ENCODE measurements around the gene USP6.
"Not testable (repeated sequence)": the region's sequence is repeated elsewhere in the genome, so short reads cannot be mapped to it uniquely, and the experiment has no call there.

USP6 gene

DNA sequence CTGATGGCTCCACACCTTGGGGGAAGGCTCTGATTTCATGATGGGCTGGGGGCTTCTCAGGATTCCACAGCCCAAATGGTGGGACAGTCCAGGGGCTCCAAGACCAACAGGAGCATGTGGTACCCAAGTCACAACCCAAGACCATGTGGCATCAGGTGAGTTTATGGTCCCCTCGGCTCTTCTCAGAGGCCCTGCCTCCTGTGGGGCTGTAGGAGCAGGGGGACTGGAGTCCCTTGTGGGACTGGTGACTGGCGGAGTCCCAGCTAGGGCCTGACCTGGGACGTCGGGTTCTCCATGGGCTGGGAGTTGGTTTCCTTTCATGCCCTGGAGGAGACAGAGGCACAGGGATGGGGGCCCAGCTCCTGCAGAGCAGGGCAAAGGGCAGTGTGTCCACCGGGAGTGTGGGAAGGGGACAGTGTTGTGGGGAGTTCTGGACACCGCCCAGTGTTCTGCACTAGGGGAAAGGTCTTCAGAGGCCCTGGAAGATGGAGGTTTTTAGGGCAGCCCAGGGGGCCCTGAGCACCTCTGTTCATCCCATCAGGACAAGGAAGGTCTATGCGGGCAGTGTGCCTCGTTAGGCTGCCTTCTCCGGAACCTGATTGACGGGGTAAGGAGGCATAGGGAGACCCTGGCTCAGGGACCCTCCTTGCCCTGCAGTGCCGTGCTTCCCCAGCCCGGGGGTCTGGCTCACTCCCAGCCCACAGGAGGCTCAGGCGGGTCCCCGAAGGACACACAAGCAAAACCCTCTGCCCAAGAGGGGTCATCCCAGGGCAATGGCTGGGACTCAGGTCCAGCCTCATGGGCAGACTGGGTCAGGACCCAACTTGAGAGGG, 21.0 kb downstream of the USP6 start:
- not testable (repeated sequence) for DNase-seq

DNA sequence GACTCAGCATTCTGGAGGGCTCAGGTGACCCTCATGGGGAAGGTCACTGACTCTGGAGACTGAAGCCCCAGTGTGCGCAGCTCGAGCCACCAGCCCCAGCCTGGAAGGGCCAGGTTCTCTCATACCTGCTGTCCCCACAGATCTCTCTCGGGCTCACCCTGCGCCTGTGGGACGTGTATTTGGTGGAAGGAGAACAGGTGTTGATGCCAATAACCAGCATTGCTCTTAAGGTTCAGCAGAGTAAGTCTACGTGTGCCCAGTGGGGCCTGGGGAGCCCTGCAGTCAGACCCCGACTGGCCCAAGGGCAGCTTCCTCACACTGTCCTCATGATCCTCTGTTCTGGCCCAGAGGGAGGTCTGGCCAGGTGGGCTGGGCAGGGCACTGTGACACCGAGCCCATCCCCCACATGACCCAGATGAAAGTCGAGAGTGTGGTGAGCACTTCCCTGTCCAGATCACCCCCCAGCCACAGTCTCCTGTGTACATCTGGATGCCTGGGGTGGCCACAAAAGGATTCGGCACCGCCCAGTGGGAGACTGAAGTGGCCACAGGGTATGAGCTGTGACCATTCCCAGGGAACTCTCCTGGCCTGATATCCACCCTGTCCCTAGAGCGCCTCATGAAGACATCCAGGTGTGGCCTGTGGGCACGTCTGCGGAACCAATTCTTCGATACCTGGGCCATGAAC, 21.8 kb downstream of the USP6 start:
- not testable (repeated sequence) for DNase-seq

DNA sequence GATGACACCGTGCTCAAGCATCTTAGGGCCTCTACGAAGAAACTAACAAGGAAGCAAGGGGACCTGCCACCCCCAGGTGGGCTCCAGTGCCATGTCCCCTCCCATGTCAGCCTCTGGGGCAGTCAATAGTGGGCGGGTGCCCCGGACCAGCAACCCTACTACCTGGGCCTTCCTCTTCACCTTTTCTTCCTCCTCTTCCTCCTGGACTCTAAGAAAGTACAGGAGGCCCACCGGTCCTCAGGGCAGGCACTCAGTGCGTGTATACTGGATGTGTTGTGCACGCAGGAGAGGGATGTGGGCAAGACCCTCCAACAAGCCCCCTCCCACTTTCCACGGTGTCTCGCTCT, 22.3 kb downstream of the USP6 start:
- not testable (repeated sequence) for DNase-seq

DNA sequence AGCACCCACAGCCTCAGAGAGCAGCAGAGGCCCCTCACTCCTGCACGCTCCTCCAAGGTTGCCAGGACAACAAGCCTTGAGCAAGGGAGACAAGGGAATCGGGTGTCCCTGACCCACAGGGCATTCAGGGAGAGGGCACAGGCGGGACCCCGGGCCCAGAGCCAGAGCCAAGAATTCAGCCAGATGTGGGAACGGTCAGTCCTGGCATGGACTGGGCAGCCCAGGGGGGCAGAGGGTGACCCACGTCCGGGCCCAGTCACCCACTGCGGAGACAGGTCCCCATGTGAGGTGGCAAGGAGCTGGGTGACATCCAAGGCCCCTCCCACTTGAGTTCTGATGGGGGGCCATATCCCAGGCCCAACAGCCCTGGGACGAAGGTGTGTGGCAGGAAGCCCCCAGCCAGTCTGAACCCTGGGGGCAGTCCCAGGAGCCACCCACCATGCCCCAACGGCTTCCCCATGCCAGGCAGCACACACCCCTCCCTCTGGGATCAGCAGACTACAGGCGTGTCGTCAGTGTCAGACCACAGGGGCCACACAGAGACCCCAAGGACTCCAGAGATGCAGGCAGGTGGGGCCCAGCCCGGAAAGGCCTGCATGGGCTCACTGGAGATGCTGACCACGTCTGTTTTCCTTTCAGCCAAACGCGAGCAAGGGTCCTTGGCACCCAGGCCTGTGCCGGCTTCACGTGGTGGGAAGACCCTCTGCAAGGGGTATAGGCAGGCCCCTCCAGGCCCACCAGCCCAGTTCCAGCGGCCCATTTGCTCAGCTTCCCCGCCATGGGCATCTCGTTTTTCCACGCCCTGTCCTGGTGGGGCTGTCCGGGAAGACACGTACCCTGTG, 23.0 kb downstream of the USP6 start:
- DNase-seq, result no peak

DNA sequence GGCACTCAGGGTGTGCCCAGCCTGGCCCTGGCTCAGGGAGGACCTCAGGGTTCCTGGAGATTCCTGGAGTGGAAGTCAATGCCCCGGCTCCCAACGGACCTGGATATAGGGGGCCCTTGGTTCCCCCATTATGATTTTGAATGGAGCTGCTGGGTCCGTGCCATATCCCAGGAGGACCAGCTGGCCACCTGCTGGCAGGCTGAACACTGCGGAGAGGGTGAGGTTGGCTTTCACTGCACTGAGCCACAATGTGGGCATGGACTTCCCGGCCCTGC, 23.6 kb downstream of the USP6 start:
- no peak for DNase-seq

DNA sequence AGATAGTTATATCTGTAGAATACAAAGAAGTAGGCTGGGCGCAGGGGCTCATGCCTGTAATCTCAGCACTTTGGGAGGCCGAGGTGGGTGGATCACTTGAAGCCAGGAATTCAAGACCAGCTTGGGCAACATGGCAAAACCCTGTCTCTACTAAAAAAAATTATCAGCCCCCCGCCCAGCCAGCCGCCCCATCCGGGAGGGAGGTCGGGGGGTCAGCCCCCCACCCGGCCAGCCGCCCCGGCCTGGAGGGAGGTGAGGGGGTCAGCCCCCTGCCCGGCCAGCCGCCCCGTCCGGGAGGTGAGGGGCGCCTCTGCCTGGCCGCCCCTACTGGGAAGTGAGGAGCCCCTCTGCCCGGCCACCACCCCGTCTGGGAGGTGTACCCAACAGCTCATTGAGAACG, 27.0 kb downstream of the USP6 start:
- DNase-seq, result not testable (repeated sequence)

DNA sequence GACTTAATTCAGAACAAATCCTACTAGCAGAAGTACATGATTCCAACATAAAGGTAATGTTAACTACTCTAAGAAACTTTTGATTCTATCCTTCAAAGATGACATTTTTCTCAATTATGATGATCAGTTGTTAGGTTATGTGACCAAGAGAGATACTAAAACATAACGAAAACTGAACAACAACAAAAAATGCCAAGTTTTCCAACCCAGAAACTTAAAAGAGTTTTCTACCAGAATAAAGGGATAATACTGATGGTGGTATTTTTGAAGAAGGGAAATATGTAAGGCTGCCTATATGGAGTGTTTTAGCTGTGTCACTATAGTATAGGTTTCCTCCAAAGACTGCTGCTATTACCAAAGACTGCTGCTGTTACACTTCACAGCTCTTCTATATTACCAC, 30.3 kb downstream of the USP6 start:
- DNase-seq, result not testable (repeated sequence)

DNA sequence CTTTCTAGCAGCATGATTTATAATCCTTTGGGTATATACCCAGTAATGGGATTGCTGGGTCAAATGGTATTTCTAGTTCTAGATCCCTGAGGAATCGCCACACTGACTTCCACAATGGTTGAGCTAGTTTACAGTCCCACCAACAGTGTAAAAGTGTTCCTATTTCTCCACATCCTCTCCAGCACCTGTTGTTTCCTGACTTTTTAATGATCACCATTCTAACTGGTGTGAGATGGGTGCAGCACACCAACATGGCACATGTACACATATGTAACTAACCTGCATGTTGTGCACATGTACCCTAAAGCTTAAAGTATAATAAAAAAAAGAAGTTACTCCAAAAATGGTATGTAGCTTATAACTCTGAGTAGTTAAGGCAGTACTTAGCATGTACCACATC, 44.9 kb downstream of the USP6 start:
- DNase-seq, result not testable (repeated sequence)

DNA sequence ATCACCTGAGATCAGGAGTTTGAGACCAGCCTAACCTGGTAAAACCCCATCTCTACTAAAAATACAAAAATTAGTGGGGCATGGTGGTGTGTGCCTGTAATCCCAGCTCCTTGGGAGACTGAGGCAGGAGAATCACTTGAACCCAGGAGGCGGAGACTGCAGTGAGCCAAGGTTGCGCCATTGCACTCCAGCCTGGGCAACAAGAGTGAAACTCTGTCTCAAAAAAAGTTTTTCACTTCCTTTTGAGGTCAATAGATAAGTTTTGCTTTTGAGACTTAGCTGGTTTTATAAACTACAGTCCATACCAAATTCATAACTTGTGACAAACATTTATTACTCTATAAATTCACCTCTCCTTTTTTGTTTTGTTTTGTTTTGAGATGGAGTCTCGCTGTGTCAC, 46.0 kb downstream of the USP6 start:
- peak; percentile 35 for DNase-seq

DNA sequence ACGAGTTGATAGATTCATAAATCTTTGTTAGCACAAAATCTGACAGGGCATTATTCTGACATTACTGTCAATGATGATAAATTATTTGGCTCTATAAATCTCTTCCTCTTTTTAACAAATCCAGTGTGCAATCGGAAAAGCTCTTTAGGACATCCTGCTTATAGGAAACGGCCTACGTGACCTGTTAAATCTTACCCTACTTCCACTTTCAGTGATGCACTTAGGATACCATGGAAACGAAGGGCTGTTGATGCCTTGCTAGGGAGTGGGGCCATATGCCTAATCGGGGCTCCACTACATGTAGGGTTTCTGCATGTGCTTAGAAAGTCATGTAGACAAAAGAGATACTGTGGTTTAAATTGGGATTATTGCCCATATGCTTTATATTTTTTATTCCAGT, 48.6 kb downstream of the USP6 start:
- DNase-seq, result peak; percentile 53

DNA sequence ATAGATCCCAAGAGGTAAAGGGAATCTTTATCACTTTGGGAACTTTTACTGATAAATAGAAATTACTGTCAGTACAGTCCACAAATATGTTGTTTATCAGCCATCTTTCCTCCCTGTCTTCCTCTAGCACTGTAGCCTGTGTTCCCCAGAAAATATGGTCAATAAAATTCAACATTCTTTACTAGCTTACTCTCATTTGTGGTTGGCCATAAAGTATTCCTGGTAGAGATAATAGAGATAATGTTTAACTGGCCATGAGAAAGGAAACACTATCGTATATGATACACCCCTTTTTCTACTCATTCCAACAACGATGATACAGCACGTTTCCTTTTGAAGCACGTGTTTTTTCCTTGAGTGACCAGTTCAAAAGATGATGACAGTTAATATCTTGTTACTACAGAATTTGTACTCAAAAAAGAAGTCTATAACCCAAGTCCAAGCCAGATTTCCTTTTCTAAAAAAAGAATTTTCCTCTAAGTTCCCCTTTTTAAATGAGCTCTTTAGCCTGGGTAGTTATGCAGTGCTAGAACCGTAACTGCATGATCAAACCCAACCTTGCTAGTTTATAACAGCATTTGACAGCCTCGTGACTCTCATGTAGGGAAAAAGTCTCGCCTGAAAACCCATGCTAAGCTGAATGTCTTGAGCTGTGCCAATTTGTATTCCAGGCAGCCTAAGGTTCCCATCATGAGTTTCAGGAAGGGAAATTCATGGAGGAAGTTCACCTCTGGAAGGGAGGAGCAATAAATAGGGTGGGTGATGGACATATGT, 50.1 kb downstream of the USP6 start:
- DNase-seq, result peak; percentile 58

DNA sequence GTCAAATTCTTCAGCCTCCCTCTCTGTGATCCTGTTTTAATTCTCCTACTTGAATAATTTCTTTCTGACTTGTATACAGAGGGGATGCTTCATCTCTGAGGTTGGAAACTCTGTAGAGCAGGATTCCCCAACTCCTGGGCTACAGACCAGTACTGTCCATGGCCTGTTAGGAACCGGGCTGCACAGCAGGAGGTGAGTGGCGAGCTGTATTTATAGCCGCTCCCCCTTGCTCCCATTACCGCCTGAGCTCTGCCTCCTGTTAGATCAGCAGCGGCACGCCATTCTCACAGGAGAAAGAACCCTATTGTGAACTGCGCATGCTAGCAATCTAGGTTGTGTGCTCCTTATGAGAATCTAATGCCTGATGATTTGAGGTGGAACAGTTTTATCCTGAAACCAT, 59.2 kb downstream of the USP6 start:
- DNase-seq, result not testable (repeated sequence)

DNA sequence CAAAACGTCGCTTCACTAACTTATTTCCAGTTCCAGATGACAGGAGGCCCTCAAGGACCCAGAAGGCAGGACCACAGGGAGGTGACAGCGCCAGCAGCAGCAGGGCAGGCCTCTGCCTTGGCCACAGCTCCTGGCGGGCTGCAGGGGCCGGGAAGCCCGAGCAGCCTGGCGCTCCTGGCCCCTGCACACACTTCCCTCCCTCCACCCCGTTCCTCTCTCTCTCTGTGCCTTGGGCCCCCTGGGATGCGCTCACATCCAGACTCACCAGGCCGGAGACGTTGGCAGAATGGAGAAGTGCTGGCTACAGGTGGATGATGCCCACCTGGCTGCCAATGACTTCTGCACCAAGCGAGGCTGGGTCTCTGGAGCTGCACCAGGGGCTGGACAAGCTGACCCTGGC, 63.2 kb downstream of the USP6 start:
- DNase-seq, result no peak

DNA sequence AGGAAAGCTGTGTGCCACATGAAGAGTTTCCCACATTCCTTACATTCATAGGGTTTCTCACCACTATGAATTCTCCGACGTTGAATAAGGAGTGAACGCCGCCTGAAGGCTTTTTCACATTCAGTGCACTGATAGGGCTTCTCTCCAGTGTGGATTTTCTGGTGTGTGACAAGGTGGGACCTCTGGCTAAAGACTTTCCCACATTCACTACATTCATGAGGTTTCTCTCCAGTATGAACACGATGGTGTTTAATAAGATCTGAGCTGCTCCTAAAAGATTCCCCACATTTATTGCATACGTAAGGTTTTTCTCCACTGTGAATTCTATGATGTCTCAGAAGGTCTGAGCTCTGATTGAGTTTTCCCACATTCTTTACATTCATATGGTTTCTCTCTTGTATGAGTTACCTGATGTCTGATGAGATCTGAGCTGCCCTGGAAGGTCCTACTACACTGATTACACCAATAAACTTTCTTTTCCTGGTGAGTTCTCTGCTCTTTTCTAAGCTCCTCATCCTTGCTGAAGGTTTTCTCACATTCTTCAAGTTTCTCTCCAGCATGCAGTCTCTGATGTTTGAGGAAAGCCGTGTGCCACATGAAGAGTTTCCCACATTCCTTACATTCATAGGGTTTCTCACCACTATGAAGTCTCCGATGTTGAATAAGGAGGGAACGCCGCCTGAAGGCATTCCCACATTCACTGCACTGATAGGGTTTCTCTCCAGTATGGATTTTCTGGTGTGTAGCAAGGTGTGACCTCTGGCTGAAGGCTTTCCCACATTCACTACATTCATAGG, 65.9 kb downstream of the USP6 start:
- no peak for DNase-seq

DNA sequence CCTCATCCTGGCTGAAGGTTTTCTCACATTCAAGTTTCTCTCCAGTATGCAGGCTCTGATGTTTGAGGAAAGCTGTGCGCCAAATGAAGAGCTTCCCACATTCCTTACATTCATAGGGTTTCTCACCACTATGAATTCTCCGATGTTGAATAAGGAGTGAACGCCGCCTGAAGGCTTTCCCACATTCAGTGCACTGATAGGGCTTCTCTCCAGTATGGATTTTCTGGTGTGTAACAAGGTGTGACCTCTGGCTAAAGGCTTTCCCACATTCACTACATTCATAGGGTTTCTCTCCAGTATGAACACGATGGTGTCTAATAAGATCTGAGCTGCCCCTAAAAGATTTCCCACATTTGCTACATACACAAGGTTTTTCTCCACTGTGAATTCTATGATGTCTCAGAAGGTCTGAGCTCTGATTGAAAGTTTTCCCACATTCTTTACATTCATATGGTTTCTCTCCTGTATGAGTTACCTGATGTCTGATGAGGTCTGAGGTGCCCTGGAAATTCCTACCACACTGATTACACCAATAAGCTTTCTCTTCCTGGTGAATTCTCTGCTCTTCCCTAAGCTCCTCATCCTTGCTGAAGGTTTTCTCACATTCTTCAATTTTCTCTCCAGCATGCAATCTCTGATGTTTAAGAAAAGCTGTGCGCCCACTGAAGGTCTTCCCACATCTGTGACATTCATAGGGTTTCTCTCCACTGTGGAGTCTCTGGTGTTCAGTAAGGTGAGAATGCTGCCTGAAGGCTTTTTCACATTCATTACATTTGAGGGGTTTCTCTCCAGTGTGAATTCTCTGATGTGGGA, 67.0 kb downstream of the USP6 start:
- DNase-seq, result no peak

DNA sequence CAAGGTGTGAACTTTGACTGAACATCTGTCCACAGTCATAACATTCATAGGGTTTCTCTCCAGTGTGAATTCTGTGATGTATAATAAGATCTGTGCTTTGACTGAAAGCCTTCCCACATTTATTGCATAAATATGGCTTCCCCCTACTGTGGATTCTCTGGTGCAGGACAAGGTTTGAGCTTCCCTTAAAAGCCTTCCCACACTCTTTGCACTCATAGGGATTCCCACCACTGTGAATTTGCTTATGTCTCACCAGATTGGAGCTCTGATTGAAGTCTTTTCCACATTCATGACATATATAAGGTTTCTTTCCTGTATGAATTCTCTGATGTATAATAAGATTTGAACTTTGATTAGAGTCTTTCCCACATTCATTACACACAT, 67.6 kb downstream of the USP6 start:
- no peak for DNase-seq

DNA sequence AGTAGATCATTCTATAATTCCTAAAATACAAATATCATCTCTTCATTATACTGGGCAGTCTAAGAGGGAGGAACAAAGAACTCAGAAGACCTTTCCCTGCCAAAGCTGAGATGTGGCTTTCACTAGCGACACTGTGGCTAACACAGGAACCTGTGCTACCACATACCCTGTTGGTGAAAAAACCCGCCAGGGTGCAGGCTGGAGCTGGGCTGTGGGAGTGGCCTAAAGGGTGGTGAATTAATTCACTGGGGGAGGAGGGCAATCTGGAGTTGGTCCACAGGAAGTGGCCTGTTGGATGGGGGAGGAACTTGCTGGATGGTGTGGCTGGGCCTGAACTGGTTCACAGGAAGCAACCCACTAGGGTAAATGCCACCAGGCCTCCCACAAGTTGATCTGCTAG, 68.5 kb downstream of the USP6 start:
- DNase-seq, result no peak

DNA sequence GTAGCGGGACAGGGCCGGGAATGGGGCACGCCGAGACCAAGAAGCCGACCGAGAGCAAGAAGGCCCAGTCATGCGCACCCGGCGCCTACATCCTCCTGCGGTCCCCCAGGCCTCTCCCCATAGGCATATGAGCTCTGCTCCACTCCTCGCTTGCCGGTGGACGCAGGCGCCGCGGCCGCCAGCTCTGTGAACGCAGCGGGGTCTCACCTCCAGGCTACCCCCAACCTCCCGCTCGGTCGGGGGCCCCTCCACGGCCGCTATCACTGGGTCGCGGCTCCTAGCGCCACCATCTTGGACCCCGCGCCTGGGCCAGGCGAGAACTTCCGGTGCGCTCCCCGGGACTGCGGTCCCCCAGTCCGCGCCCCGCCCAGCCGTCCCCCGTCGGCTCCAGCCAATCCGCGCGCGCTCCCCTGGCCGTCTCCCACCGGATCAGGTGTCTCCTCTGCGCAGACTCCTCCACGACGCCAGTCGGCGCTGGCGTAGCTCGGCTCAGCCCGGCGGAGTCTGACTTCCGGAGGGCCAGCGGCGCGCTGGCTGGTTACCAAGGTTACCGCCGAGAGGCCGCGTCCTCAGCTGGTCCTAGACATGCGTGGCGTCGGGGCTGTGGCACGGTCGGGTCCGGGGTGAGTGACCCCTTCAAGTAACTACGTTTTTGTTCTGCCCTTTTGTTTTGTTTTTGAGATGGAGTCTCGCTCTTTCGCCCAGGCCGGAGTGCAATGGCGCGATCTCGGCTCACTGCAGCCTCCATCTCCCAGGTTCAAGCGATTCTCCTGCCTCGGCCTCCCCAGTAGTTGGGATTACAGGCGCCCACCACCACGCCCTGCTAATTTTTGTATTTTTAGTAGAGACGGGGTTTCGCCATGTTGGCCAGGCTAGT, 75.9 kb downstream of the USP6 start, which contains the start of gene ZNF594:
ZNF594 (minus strand) TSS at position 328 of the 877 bp plus-strand sequence. CDS start 7,612 bp downstream, outside the sequence.
- peak; percentile 95 for DNase-seq

DNA sequence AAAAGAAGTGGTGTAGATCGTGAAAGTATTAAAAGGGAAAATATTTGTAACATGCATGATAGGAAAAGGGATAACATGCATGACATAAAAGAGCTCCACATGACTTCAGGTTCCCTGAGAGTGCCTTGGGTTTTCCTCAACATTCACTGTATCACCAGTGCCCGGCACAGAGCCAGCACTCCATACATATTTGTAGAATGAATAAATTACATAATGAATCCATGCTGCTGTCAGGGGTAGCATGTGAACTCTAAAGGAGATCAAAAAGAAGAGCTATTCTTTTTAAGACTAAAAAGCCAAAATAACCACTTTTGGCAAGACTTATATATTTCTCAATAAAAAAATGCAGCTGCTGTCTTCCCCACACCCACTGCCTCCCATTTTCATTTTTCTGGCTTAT, 78.5 kb downstream of the USP6 start:
- no peak for DNase-seq

DNA sequence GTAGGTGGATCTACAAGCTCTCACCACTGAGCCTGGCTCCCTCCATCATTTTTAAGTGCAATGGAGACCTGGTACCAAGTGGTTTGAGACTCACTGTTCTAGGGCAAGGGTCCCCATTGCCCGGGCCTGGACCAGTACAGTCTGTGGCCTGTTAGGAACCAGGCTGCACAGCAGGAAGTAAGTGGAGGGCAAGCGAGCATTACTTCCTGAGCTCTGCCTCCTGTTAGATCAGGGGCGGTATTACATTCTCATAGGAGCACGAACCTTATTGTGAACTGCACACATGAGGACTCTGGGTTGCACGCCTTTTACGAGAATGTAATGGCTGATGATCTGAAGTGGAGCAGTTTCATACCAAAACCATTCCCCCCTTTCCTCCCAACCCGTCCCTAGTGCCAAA, 82.6 kb downstream of the USP6 start:
- no peak for DNase-seq

All from suppressor macrophage treated with lipopolysaccharide for 4 hours (primary cell).